LNCAP (cell line): ENCODE data around the gene OSBPL6.
A peak's percentile ranks its signal among the peaks of the same experiment; 100 is the strongest.

ENCODE experiments used
- TF ChIP-seq, protein P1 (sequence below): fragments of 450-650 bp; IDR thresholded peaks from 2 replicates; pipeline ENCODE4 v1.5.1; 2017; ENCODE audit warnings: mild to moderate bottlenecking

OSBPL6 gene

DNA sequence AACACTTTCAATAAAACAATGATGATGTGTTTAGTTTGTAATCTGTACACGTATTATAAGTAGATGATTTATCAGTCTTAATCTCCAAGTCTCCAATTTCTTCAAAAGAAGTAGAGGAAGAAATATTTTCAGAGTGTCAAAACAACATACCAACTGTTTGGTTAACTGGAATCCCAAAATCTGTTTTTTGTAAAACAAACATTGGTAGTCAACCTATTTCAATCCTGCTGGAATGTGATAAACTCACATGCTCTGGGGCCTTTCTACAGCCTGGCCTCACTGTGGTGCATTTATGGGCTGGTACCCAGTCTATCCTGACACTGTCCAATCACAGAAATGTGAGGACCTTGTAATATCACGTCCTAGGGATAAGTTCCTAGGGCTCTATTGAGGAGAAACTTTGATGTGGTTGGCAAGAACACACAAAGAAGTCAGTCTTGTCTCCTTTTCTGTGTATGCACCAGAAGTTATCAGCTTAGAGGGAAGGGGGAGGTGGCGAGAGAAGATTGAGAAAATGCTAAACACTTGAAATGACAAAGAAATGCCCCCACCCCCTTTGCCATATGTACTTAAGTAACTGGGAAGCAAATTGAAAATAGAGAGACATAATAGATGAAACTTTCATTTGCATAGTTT is 209.5 kb downstream of the OSBPL6 start:
- TF ChIP-seq, protein P1, sequence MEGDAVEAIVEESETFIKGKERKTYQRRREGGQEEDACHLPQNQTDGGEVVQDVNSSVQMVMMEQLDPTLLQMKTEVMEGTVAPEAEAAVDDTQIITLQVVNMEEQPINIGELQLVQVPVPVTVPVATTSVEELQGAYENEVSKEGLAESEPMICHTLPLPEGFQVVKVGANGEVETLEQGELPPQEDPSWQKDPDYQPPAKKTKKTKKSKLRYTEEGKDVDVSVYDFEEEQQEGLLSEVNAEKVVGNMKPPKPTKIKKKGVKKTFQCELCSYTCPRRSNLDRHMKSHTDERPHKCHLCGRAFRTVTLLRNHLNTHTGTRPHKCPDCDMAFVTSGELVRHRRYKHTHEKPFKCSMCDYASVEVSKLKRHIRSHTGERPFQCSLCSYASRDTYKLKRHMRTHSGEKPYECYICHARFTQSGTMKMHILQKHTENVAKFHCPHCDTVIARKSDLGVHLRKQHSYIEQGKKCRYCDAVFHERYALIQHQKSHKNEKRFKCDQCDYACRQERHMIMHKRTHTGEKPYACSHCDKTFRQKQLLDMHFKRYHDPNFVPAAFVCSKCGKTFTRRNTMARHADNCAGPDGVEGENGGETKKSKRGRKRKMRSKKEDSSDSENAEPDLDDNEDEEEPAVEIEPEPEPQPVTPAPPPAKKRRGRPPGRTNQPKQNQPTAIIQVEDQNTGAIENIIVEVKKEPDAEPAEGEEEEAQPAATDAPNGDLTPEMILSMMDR = no peak

DNA sequence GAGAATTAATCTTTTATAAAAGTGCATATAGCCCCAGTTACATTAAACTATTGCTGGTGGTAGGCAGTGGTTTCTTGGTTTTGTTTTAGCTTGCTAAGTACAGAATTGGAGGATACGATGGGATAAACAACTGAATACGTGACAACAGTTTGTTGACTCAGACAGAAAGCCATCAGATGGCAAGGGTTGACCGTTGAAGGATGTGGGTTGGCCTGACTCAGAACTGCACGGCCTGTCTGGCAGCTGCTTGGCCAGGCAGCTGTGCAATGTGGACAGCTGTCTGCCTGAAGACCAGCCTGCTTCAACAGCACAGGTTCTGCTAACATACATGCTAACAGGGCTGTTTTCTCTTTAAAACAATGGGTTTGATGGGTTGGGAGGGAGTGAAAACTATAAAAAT is 210.1 kb downstream of the OSBPL6 start:
- TF ChIP-seq, protein P1 = no peak

DNA sequence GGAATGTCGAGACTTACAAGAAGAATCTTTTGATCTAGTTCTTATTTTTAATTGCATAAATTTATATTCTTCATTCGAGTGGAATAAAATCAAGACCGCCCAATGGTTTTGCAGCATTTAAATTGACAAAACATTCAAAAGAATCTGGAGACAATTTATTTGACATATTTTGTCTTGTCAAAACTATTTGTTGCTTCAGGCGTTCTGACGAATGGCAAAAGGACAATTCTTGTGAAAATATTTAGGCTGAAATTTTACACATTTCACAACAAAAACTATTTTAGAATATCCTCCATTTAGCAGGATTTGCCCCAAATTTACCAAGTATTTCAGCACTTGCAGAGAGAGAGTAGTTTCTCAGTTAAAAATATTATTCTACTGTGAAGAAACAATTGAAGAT is 214.9 kb downstream of the OSBPL6 start:
- TF ChIP-seq, protein P1 = no peak

DNA sequence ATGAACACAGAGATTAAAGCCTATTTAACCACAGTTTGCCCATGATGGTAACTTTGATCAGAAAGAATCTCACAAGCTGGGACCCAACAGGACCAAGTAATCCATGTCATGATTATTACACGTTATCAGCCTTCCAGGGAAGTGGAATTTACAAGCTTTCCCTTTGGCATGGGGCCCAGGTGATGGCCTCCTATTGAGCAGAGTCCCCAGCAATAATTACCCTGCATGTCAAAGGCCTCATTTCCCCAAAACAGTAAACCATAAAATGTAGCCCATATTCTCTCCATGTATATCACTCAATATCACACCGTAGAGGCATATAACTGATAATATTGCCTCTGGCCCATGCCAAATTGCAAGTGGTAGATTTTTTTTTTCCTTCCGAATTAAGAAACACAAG is 217.7 kb downstream of the OSBPL6 start:
- TF ChIP-seq, protein P1 = no peak

DNA sequence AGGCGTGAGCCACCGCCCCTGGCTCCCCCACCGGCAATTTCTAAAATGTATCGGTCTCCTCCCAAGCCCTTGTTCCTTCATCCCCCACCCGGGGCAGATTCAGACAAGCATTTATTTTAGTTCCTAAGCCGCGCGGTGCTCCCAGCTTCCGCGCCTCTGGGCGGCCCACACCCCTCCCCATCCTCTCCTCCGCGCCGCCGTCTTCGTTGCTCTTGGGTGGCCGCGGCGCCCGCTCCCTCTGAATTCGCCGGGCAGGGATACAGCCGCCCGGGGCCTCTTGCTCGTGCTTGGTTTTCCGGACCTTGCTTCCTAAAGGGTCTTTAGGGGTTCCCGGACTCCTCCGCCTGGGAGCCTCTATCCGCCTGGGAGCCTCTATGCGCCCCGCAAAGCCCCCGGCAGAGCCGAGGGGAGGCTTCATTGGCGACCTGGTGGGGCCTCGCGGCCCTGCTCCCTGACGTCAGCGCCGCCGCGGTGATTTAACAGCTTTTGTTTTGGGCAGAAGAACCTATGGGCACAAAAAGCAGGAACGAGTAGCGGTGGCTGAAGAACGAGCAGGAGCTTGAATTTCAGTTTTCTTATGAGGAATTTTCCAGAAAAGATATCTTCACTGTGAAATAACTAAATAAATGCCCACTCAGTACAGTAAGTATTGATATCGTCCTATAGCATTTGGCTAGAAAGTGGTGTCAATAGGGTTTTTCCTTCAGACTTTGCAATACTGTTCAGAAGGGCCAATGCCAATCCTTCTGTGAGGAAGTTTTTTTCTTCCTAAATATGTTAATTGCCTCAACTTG is 219.4 kb downstream of the OSBPL6 start:
- TF ChIP-seq, protein P1 = no peak

DNA sequence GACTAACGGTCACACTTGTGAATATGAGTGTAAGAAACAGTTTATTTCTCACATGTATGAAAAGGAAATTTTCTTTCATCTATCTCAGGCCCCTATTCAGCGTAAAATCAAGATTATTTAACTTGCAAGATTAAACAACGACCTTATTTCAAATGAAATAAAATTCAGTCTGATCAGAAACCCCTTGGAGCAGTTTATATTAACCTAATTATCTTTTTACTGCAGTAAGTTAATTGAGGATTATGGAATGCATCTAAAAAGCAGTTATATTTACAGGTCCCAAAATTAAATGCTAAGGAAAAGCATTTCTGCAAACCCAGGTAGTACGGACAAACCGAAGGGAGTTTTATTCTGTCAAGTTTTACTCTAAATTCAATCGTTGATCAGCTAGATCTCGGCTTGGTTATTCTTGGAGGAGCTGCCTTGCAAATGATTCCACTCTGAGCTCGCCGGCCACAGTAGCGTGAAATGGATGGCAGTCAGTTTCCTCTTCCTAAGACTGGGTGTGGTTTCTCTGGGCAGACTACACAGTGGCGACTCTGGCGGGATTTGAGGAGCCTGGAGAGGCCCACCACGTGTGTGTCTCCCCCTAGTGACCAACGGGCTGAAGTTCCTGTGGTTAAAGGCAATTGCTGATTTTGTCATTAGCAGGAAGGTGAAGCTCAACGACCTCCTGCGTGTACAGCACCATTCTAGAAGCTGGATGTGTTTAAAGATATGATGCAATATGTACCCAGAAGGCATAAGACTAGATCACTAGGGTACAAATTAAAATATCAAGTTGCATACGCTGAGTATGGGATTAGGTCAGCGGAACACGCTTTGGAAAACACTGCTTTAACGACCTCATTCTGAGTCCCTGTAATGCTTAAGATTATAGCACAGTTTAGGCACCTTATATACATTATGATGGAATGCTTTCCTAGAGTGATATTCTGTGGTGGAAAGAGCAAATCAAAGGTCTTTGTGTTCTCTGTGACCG is 220.2 kb downstream of the OSBPL6 start:
- TF ChIP-seq, protein P1 = peak; percentile 71

DNA sequence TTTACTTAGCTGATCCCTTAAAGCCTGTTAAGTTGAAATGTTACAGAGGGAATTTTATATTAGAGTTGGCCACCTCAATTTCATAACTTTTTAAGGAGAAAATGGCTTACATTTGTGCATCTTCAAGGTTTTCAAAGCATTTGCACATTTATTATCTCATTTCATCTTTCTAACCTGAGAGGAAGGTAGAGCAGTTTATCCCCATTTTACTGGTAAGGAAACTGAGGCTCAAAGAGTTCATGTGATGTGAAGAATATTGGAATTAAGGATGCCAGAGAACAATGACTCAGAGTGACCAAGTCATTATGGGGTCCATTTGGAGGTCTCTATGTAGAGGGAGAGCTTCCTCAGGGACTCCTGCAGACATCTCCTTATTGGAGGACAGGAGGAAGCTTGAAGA is 221.7 kb downstream of the OSBPL6 start:
- TF ChIP-seq, protein P1 = no peak
